ENCODE data around the gene SMC4.
A peak's percentile ranks its signal among the peaks of the same experiment; 100 is the strongest.

Gene SMC4

DNA sequence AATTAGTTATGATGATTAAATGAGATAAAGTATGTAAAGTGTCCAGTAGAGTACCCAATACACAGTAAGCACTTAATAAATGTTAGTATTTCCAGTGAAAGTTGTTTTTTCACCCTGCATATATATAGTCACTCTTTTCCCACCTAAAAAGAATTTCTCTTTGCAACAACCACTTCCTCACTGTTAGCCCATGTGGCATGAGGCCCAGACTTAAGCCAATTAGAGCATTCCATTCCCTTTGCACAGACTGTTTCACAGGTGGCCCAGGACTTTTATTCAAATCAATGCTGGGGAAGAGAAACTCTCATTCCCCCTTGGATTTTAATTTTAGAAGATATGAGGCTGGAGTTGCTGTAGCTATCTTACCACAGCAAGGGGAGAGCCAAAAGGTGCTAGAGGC, 4.2 kb upstream of the SMC4 start:
- DNase-seq, result no peak

DNA sequence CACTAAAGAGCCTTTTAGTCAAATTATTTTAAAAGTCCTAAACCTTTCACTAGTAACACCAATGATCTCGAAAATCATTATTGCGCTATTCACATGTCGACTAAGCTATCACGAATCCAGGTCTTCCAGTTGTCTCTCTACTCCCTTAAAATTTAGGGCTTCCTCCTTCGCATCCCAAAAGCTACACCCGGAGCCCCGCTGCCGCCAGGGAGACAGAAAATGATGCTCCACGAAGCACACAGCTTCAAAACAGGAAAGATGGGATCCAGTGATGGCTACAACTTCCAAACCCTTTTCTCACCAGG, 678 bp upstream of the SMC4 start:
- DNase-seq, result no peak

DNA sequence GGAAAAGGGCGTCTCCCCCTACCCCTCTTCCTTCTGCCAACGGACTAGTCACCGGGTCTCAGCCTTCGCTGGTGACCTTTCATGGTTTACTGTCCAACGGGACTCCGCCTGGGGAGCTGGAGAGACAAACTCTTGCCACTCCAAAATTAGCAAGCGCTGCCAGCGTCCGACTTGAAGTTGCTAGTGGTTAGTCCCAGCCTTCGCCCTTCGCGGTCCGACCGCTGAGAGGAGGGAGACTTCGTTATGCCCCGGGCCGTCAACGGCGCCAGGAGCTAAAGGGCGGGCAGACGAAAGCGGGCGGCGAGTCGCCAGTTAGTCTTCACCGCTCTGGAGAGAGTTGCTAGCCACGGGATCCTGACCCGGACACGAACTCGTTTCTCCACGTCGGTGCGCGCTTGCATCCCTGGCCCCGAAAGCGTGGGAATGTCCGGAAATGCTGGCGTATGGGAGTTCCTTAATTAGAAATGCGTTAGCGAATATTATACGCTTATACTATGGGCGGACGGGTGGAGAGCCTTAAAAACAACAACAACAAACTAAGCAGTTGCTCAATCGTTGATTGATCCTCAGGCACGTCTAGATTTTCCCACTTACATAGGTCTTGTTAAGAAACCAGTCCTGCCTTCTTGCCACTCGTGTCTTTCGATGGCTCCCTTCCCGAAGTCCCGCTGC, 716 bp downstream of the SMC4 start:
- DNase-seq, result peak; percentile 52

DNA sequence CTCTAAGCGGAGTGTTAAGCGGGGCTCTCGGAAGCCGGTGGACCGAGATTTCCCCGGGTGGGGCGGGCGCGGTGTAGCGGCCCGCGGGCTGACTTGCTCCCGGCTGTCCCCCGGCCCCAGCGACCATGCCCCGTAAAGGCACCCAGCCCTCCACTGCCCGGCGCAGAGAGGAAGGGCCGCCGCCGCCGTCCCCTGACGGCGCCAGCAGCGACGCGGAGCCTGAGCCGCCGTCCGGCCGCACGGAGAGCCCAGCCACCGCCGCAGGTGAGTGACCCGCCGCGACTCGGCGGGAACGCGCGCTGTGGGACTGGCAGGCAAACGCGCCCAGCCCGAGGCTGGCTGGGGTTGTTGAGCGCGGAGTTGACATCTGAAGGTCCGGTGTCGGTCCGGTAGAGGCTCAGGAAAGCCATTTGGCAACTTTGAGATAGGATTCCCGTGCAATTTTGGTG, 1.3 kb downstream of the SMC4 start:
- DNase-seq, result peak; percentile 55

DNA sequence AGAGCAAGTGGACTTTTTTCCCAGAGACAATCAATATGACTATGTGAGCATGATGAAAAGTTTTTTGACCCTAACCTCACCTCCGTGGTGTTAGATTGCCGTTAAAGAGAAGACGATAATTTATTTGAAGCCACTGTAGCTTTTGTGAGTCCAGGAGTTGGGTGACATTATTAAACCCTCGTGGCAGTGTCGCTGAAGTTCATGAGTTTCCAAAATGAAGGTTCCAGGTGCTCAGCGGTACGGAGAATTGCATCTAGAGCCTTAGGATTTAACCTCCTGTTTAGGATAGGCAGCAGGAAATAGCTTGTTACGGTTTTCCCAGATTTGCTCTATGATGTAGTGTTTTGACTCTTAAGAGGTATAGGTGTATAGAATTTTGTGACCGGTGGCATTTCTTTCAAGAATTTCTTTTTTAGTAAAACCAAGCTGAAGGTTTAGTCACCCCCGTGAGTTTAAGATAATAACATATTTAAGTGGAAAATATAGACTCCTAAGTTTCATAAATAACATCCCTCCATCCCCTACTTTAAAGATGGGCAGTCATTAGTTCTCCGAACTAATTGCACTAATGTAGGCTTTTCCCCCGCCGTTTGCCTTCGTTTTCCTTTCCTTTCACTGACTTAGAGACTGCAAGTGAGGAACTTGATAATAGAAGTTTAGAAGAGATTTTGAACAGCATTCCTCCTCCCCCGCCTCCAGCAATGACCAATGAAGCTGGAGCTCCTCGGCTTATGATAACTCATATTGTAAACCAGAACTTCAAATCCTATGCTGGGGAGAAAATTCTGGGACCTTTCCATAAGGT, 2.0 kb downstream of the SMC4 start:
- no peak for DNase-seq

DNA sequence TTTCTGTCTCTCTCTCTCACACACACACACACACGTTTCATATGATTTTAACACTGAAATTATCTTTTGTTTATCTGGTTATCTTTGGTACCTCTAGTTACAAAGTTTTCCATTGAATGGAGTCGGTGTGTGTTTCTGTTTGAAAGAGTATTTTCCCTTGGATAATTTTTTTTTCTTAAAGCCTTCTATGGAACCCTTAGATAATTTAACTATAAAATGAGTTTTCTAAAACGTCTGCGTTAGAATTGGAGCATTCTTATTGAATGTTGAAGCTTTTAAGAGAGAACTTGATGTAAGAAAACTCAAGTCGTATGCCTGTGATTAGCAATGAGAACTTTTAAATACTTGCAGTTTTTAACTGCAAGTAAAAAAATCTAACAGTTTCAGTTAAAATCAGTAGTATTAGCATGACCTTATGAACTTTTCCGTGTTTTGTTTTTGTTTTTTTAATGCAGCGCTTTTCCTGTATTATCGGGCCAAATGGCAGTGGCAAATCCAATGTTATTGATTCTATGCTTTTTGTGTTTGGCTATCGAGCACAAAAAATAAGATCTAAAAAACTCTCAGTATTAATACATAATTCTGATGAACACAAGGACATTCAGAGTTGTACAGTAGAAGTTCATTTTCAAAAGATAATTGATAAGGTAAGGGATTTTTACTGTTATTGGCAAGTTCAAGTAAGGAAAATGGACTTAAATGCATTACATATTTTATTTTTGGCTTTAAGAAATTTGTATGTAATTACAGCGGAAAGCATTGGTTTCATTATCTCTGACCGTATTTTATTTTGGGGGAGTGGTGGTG, 3.0 kb downstream of the SMC4 start:
- no peak for DNase-seq

DNA sequence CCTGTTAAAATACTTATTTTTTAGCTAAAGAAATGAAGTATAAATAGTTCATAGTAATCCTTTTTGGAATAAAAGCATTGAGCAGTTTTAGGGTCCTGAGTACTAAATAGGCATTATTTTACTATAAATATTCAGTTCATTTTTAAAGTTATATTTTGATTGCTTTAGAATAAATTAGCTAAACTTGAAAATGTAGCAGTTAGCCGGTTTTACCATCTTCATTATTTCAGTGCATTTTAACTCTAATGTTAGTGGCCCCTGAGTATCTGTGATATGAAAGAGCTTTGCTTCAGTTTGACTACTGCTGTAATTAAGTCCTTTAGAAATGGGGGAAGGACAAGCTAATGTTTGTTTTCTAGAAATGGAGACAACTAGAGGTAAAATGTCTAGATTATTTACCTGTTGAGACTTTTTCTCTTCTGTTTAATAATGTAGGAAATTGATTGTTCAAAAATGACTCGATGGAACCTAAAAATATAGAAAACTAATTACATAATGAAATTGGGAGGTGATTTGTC, 3.6 kb downstream of the SMC4 start:
- no peak for DNase-seq

DNA sequence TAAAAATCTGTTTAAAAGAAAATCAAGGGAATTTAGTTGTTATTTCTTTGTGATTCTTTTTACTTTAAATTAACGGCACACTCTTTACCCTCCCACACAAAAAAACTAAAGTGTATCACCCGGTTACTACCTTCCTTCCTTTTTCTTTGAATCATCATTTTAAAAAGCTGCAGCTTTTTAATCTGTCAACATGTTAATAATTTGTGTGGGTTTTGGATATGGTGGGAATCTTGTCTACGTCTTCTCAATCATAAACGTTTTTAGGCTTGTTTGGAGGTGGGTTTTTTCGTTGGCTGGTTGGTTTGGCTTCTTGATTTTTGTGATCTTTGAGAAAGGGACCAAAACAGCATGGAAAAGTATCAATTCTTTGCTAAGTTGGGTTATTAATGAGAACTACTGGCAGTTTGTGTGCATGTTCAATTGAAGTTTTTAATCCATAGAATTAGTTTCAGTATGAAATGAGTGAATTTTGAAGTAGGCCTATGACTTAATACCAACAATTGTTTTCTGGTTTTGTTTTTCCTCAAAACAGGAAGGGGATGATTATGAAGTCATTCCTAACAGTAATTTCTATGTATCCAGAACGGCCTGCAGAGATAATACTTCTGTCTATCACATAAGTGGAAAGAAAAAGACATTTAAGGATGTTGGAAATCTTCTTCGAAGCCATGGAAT, 4.5 kb downstream of the SMC4 start:
- no peak for DNase-seq

DNA sequence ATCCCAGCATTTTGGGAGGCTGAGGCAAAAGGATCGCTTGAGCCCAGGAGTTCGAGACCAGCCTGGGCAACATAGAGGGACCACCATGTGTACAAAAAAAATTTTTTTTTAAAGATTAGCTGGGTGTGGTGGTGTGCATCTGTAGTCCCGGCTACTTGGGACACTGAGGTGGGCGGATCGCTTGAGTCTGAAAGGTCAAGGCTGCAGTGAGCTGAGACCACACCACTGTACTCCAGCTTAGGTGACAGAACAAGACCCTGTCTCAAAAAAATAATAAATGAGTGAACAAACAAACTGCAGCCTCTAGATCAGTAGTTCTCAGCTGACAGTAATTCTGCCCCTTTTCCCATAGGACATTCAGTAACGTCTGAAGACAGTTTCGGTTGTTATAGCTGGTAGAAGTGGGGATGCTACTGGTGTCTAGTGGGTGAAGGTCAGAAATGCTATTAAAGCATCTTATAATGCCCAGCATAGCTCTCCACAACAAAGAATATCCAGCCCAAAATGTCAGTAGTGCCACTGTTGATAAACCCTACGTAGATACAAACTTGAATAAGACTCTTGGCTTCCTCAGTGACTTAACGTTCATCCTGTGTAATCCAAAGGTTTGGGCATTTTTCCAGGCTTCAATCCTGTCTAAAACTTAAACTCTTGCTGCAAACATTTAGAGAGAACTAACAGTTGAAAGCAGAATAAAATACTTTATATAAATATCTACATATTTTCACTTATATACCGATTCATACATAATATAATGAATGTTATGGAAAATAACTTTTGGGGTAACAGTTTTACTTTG, 10.6 kb downstream of the SMC4 start:
- DNase-seq, result no peak

DNA sequence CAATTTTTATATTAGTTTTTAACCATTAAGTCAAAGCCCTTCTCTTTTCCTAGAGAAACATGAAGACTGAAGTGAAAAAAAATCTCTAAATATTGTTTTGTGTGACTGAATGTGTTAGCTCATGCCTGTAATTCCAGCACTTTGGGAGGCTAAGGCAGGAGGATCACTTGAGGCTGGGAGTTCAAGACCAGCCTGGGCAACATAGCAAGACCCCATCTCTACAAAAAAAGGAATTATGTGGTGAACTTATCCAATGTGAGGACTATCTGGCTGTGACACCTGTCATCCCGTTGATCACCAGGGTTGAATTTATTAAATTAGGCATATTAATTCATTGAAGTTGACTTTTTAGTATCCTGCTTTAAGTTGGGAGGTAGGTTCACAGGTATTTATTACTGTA, 13.0 kb downstream of the SMC4 start:
- DNase-seq, result no peak

DNA sequence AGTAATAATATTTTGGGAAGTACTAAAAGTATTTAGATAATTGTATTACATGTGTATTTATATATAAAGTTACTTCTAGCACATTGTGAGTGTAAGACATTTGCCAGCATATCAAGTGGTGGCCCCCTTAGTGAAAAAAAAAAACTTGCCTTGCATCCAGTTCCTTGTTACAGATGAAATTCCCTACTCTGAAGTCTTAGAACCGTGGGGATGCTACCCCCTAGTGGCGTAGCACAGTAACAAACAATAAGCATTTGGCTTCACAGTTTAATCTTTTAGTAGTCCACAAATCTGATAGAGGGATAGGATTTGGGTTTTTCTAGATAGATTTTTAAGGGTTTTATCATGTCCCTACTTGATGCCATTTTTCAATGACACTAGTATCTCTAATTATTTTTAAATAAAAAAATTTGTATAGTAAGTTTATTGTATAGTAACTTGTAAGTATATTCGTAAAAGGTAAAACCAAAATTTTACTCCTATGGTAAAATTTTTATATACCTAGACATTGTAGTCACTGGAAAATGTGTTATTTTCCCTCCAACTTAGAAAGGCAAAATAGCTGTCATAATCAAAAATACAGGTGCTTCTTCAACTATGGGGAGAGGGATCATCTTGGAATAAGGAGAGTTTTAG, 14.3 kb downstream of the SMC4 start:
- no peak for DNase-seq

DNA sequence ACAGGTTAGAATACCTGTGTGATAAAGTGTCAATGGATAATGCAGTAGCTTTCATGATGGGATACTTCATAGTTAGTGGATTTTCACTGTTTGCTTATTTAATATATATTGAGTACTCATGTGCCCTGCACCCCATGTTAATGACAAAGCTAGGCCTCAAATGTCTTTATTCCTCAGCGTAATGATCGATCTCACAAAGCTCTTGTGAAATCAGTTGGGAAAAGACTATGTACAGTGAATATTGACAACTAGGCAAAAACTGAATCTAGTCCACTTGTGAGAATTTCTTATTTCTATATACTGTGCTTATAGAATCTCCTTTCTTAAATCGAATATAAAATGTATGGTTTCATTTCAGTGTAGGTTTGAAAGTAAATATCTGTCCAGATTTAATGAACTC, 17.9 kb downstream of the SMC4 start:
- DNase-seq, result no peak

DNA sequence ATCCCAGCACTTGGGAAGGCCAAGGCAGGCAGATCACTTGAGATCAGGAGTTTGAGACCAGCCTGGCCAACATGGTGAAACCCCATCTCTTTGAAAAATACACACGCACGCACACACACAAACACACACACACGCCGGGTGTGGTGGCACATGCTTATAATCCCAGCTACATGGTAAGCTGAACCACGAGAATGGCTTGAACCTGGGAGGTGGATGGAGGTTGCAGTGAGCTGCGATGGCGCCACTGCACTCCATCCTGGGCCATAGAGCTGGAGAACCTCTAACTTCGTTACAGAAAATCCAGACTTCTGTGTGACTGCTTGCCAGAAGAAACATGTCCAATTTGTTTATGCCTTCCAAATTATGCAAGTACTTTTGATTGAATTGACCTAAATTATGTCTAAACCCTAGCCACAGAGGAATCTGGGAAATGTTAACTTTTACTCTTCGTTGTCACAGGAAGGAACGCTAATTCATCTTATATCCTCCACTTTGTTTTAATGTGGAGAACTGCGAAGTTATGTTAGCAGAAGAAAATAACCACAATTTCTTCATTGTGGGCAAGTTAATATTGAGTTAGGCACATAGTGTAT, 28.5 kb downstream of the SMC4 start:
- DNase-seq, result no peak

DNA sequence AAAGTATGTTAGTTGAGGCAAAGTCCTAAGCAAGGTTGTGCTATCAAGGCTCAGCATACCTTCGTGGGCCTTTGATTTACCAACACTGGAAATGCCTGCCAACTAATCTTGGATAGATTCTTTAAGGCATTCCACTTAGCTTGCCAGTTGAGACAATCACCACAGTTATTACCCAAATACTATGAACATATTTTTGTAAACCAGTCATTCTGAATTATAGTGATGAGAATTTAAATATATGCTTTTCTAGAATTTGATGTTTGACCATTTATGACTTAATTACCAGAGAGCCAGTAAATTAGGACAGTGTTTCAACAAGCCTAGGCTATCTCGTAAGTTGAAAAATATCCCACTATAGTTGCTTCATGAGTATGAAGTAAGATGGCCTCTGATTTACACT, 34.6 kb downstream of the SMC4 start:
- no peak for DNase-seq

DNA sequence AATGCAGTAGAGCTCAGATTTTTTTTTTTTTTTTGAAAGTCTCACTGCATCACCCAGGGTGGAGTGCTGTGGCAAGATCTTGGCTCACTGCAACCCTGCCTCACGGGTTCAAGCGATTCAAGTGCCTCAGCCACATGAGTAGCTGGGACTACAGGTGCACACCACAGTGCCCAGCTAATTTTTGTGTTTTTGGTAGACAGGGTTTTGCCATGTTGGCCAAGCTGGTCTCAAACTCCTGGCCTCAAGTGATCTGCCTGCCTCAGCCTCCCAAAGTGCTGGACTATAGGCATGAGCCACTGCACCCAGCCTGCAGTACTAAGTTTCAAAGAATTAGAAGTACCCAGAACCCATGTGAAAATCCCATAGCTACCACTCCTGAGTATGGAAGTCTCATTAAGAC, 35.6 kb downstream of the SMC4 start:
- DNase-seq, result no peak

DNA sequence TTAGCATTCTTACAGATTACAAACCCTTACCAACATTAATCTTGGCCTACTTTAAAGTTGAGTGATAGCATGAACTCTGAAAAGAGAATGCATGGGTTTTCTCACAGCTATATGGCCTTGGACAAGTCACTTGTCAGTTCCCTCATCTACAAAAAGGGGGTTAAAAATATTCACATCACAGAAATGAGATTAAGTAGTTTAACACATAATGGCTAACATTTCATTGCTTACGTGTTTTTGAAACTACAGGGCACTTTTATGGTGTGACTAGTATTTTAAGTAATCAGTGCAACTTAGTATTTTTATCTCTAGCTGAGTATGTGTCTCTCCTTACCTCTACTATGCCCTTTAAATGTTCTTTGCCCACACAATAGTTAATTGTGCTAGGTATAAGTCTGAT, 36.3 kb downstream of the SMC4 start:
- no peak for DNase-seq

DNA sequence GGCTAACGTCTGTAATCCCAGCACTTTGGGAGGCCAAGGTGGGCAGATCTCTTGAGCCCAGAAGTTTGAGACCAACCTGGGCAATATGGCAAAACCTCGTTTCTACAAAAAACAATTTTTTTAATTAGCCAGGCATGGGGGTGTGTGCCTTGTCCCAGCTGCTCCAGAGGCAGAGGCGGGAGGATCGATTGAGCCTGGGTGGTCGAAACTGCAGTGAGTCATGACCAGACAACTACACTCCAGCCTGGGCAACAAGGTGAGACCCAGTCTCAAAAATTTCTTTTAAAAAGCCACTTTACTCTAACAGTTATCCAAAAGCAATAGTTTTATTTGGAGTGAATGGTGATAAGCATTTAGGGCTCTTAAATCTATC, 37.6 kb downstream of the SMC4 start:
- DNase-seq, result no peak

DNA sequence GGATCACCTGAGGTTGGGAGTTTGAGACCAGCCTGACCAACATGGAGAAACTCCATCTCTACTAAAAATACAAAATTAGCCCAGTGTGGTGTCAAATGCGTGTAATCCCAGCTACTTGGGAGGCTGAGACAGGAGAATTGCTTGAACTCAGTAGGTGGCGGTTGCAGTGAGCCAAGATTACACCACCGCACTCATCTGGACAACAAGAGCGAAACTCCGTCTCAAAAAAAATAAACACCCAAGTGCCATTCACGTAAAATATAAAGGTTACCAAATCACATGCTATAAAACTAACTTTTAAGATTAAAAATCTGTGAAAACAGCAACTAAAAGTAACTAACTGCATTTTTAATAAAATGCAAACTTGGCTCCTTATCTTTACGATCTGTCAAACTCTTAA, 41.2 kb downstream of the SMC4 start:
- DNase-seq, result no peak

DNA sequence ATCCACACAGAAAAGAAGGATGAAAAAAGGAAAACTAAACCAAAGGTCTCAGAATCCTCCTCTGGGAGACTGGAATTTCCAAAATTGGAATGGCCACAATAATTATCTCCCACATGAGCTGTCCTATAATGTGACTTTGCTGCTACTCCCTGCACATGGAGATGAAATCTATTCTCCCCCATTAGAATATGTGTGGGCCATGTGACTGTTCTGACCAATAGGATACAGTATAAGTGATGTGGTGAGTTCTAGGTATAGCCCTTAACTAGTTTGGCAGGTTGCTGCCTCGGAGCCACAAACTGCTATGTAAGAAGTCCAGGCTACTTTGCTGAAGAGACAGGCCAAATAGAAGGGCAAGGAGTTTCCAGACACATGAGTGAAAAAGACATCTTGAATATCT, 45.0 kb downstream of the SMC4 start:
- no peak for DNase-seq

DNA sequence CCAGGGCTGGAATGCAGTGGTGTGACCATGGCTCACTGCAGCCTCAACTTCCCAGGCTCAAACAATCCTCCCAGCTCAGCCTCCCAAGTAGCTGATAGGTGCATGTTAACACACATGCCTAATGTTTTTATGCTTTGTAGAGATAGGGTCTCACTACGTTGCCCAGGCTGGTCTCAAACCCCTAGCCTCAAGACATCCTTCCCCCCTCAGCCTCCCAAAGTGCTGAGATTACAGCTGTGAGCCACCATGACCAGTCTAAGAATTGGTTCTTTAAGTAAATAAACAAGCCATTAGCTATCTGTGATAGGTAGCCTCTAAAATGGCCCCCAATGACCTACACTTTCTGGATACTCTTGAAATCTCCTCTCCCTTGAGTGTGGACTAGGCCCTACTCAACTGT, 46.4 kb downstream of the SMC4 start:
- DNase-seq, result no peak

DNA sequence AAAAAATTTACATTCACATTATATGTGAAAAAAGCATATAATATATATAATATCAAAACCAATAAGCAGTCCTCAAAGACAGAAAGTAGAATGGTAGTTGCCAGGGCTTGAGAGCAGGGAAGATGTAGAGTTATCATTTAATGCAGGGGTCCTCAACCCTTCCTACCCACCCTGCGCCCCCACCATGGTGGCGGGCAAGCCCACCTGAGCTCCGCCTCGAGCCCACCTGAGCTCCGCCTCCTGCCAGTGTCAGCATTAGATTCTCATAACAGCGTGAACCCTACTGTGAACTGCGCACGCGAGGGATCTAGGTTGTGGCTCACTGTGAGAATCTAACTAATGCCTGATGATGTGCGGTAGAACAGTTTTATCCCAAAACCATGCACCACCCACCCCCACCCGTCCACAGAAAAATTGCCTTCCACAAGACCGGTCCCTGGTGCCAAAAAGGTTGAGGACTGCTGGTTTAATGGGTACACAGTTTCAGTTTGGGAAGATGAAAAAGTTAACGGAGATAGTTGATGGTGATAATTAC, 47.1 kb downstream of the SMC4 start:
- no peak for DNase-seq

Measured in NK-92 treated with Interleukin-12 subunit alpha and Interleukin-12 subunit beta, amount 100 ng/mL, for 24 hours (cell line).